Thyroid gland (tissue), 4 donors: ENCODE measurements around the gene ACP4. TPM values are rescaled to one million over a fixed set of nuclear protein-coding genes. Genes with fewer than 3 reads are reported as not detected.

Source experiments
- DNase-seq, 2 donors: peaks; one replicate each; pipeline ENCODE4 v3.0.0-alpha.2; 2019
- H3K27ac ChIP-seq, 3 donors: fragments of 200-600 bp; sonication (generic); 1 replicate in 2 of 3; 2 replicates in 1 of 3; pipeline ENCODE4 v1.5.1; 2016 to 2019; ENCODE audit warnings: mild to moderate bottlenecking in 1 of 3, moderate library complexity in 1 of 3
- H3K27me3 ChIP-seq: fragments of 200-600 bp; sonication (generic); one replicate; pipeline ENCODE4 v1.5.1; 2019
- H3K36me3 ChIP-seq, 2 donors: fragments of 200-600 bp; sonication (generic); one replicate each; pipeline ENCODE4 v1.5.1; 2016 to 2019
- H3K4me1 ChIP-seq, 2 donors: fragments of 200-600 bp; sonication (generic); one replicate each; pipeline ENCODE4 v1.5.1; 2017 to 2019
- H3K4me3 ChIP-seq, 3 donors: fragments of 200-600 bp; sonication (generic); replicated peaks in 1 of 3; 1 replicate in 2 of 3; 2 replicates in 1 of 3; pipeline ENCODE4 v1.5.1; 2016; ENCODE audit warnings: mild to moderate bottlenecking in 1 of 3
- H3K9me3 ChIP-seq: fragments of 200-600 bp; sonication (generic); one replicate; pipeline ENCODE4 v1.5.1; 2017
- POLR2A ChIP-seq, 2 donors: fragments of 450-650 bp; IDR thresholded peaks; one replicate each; pipeline ENCODE4 v1.6.1; 2017; ENCODE audit warnings: antibody characterized with exemption in 2 of 2, mild to moderate bottlenecking in 2 of 2, moderate library complexity in 1 of 2
- WGBS, 2 donors: methylation state at CpG; one replicate each; pipeline ENCODE4 v1.1.5; 2017; 5-methylcytosine and 5-hydroxymethylcytosine counted together
- intact Hi-C: fragments of 100-400 bp; cut with DNase I; formaldehyde crosslinking; loops from one replicate; pipeline ENCODE4 v1.15.1; 2023
- total RNA-seq, 4 donors: library from RNA; depleted of rRNA; stranded (reverse); fragments of >200 nt; gene quantifications; one replicate each; pipeline ENCODE4 v1.2.3, GENCODE V29; 2016
- TF ChIP-seq, protein P1 (sequence below), 6 experiments: fragments of 200-600 bp in 3 of 6; fragments of 450-650 bp in 3 of 6; sonication (generic) in 3 of 6; IDR thresholded peaks; one replicate each; pipeline ENCODE4 v1.5.1; 2016 to 2019; ENCODE audit warnings: antibody characterized with exemption in 6 of 6, mild to moderate bottlenecking in 2 of 6, inconsistent platforms in 1 of 6, moderate library complexity in 1 of 6

ACP4 gene
- total RNA-seq, 4 donors from 2014 or later: not detected

GRCh38 chr19:50822661-50823208 is 32.5 kb downstream of the ACP4 start:
- no peak for DNase-seq
- H3K27ac ChIP-seq: no peak overlapping the region
- no peak overlapping the region for H3K4me3 ChIP-seq
- H3K4me1 ChIP-seq: peaks cover 0 to 14% of the 10 kb centered on the region in 2 donors
- intact Hi-C loops: no loop called here
- H3K9me3 ChIP-seq: no peaks in the 10 kb centered on the region
- H3K36me3 ChIP-seq: no peaks in the 10 kb centered on the region
- 64 to 81% methylated on average over 7 of the region's 7 CpGs for WGBS, 2 donors
- TF ChIP-seq, protein P1, sequence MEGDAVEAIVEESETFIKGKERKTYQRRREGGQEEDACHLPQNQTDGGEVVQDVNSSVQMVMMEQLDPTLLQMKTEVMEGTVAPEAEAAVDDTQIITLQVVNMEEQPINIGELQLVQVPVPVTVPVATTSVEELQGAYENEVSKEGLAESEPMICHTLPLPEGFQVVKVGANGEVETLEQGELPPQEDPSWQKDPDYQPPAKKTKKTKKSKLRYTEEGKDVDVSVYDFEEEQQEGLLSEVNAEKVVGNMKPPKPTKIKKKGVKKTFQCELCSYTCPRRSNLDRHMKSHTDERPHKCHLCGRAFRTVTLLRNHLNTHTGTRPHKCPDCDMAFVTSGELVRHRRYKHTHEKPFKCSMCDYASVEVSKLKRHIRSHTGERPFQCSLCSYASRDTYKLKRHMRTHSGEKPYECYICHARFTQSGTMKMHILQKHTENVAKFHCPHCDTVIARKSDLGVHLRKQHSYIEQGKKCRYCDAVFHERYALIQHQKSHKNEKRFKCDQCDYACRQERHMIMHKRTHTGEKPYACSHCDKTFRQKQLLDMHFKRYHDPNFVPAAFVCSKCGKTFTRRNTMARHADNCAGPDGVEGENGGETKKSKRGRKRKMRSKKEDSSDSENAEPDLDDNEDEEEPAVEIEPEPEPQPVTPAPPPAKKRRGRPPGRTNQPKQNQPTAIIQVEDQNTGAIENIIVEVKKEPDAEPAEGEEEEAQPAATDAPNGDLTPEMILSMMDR (IDR thresholded peaks at IDR 0.05): no peak
- TF ChIP-seq POLR2A (IDR thresholded peaks at IDR 0.05): no peak
- peaks cover 4% of the 10 kb centered on the region for H3K27me3 ChIP-seq

DNA sequence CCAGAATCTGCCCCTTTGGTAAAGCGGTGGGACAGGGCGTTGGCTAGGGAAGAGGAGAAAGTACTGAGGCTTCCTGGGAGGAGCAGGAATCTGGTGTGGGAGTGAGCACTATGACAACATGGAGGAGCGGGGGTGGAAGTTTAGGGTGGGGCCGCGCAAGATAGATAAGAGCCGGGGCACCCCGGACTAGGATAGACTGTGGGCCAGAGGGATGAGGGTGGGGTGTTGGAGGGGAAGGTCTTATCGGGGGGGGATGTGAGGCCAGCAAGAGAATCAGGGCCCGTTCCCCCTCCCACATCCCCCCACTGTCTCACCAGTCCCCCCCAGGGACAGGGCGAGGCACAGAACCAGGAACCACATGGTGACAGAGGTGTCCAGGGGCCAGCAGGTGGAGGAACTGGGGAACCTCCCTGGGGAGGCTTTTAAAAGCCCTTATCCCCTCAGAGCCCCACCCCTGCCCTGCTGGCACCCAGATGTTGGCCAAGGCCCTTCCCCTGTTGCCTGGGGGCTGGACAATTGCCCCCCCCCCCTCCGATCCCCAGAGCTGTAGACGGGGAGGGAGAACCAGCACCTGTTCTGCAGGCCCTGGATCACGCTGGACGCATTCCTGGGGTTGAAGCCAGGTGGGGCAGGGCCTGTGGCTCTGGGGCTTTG is 33.3 kb downstream of the ACP4 start, which contains the start of gene KLK1:
Gene KLK1, minus strand, starts transcription at position 399 of the 654 bp plus-strand sequence. Its CDS starts 39 bp downstream, at position 360.
- peak; percentile 38 to 69 for DNase-seq
- 67 to 78% methylated on average over 9 to 13 of the region's 14 CpGs for WGBS, 2 donors
- peaks cover under 1% of the 10 kb centered on the region for H3K27me3 ChIP-seq
- no peaks in the 10 kb centered on the region for H3K9me3 ChIP-seq
- H3K36me3 ChIP-seq: no peaks in the 10 kb centered on the region
- peaks cover 0 to 7% of the 10 kb centered on the region in 2 donors for H3K4me1 ChIP-seq
- no peak within 1 kb of the TSS for H3K4me3 ChIP-seq
- TF ChIP-seq POLR2A (IDR thresholded peaks at IDR 0.05): no peak
- TF ChIP-seq, protein P1 (IDR thresholded peaks at IDR 0.05): no peak
- no peak within 1 kb of the TSS for H3K27ac ChIP-seq
- intact Hi-C loops: no loop called here

DNA sequence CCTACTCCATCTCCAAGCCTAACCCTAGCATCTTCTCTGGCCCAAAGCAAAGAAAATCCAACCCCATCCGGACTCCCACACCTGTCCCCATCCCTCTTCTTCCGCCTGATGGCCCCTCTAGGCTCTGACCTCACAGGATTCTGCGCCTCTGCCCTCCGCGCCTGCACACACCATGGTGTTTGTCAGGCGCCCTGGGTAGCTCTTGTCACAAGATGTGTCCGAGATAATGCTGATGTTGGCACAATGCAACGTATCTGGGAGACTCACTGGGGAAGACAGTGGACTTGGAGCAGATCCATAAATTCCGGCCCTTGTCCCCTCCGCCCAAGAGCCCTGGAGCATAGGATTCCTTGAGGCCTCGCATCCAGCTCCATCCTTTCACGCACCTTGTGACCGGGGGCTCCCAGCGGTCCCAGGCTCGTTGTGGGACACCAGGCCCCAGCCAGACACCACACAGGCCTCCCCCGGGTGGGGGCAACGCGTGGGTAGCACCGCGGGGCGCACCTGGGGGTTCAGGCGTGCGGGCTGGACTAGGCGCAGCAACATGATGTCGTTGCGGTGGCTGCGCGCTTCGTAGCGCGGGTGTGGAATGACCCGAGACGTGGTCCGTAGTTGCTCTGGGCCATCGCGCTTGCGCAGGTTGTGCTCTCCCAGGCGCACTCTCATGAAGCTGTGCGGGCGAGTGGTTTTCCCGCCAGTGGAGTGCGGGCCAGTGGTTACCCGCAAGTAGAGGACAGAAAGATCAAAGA is 36.5 kb downstream of the ACP4 start:
- WGBS, 2 donors: 79 to 86% methylated on average over 17 to 43 of the region's 43 CpGs
- no peaks in the 10 kb centered on the region for H3K9me3 ChIP-seq
- H3K27me3 ChIP-seq: no peaks in the 10 kb centered on the region

DNA sequence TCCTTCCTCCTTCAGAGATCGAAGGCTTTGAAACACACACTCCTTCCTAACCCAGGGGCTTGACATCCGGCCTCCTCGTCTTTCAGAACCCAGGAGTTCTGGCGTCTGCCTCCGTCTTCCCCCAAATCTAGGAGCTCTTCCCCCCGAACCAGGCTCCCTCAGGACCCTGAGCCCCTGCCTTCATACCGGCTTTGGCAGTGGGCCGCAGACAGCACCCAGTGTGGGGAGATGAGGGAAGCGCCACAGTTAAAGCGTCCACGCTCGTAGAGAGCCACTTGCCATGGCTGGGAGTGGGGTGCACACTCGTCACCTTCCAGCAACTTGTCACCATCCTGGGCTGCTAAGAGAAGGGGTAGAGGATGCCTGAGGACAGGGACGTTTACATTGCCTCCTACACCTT is 37.3 kb downstream of the ACP4 start:
- Histone ChIP-seq H3K9me3 (no peaks in the 10 kb centered on the region), H3K27me3 (no peaks in the 10 kb centered on the region)
- intact Hi-C loops: no loop called here

More for the DNA sequence above, 36.5 kb downstream of the ACP4 start:
- Histone ChIP-seq H3K36me3 (no peaks in the 10 kb centered on the region), H3K4me3 (no peak overlapping the region), H3K27ac (no peak overlapping the region), H3K4me1 (no peaks in the 10 kb centered on the region)
- no peak for TF ChIP-seq POLR2A (IDR thresholded peaks at IDR 0.05)
- TF ChIP-seq, protein P1 (IDR thresholded peaks at IDR 0.05): no peak
- intact Hi-C loops: no loop called here
- no peak for DNase-seq

More for the DNA sequence above, 37.3 kb downstream of the ACP4 start:
- Histone ChIP-seq H3K4me3 (no peak overlapping the region), H3K4me1 (no peaks in the 10 kb centered on the region), H3K36me3 (no peaks in the 10 kb centered on the region), H3K27ac (no peak overlapping the region)
- no peak for TF ChIP-seq POLR2A (IDR thresholded peaks at IDR 0.05)
- TF ChIP-seq, protein P1 (IDR thresholded peaks at IDR 0.05): no peak
- 79 to 83% methylated on average over 14 of the region's 14 CpGs for WGBS, 2 donors
- DNase-seq: no peak
